Body of pancreas (tissue), 4 donors: ENCODE results near the gene HSPA1A. TPM values are rescaled to one million over a fixed set of nuclear protein-coding genes. Genes with fewer than 3 reads are reported as not detected.

ENCODE experiments used
- ATAC-seq: fragments of 150-250 bp; one replicate; pipeline ENCODE4 v1.9.1; 2016
- DNase-seq, 4 donors: peaks; one replicate each; pipeline ENCODE4 v3.0.0-alpha.2; 2019
- H3K27ac ChIP-seq, 4 donors: fragments of 200-600 bp; sonication (generic); 1 replicate in 3 of 4; 2 replicates in 1 of 4; pipeline versions ENCODE4 v1.5.1 to v1.6.1; 2016 to 2019; ENCODE audit warnings: mild to moderate bottlenecking in 1 of 4, mixed read lengths in 1 of 4, moderate library complexity in 1 of 4
- H3K27me3 ChIP-seq, 2 donors: fragments of 200-600 bp; sonication (generic); one replicate each; pipeline ENCODE4 v1.6.0; 2016; ENCODE audit warnings: mild to moderate bottlenecking in 1 of 2
- H3K36me3 ChIP-seq, 2 donors: fragments of 200-600 bp; sonication (generic); replicated peaks in 1 of 2; 2 replicates each; pipeline ENCODE4 v1.5.1; 2016; ENCODE audit warnings: low read depth in 2 of 2; ENCODE audit not compliant: insufficient read depth in 1 of 2
- H3K4me1 ChIP-seq: fragments of 200-600 bp; sonication (generic); one replicate; pipeline ENCODE4 v1.6.0; 2016
- H3K4me3 ChIP-seq, 2 donors: fragments of 200-600 bp; sonication (generic); 1 replicate in 1 of 2; 2 replicates in 1 of 2; pipeline ENCODE4 v1.5.1; 2016 to 2019
- H3K9me3 ChIP-seq, 3 donors: fragments of 200-600 bp; sonication (generic); 1 replicate in 2 of 3; 2 replicates in 1 of 3; pipeline ENCODE4 v1.5.1; 2016
- CTCF ChIP-seq, 7 experiments: fragments of 450-650 bp in 4 of 7; fragments of 200-600 bp in 3 of 7; sonication (generic) in 3 of 7; IDR thresholded peaks; one replicate each; pipeline ENCODE4 v1.5.1; 2016 to 2019; ENCODE audit warnings: antibody characterized with exemption in 7 of 7
- POLR2A ChIP-seq, 3 donors: fragments of 450-650 bp; IDR thresholded peaks; one replicate each; pipeline ENCODE4 v1.6.1; 2016; ENCODE audit warnings: antibody characterized with exemption in 3 of 3, mild to moderate bottlenecking in 2 of 3
- WGBS, 2 donors: methylation state at CpG; one replicate each; pipeline ENCODE4 v1.1.5; 2017; 5-methylcytosine and 5-hydroxymethylcytosine counted together
- intact Hi-C: fragments of 100-400 bp; cut with DNase I; formaldehyde crosslinking; loops from one replicate; pipeline ENCODE4 v1.15.1; 2023
- total RNA-seq, 2 donors: library from RNA; depleted of rRNA; stranded (reverse); fragments of >200 nt; gene quantifications; one replicate each; pipeline ENCODE4 v1.1.0, GENCODE V29; 2016

HSPA1A gene
- 10 to 100 TPM; 70.9 to 92.1 TPM for total RNA-seq

GRCh38 chr6:31815025-31815838, at the start of gene HSPA1A, which contains the start of gene HSPA1L:
HSPA1A (plus strand) TSS chr6:31815543; CDS start chr6:31815757, 214 bp downstream.
HSPA1L (minus strand) TSS chr6:31815283; CDS start chr6:31811972, 3,311 bp downstream.
- intact Hi-C loops: no loop called here
- H3K4me3 ChIP-seq: peak within 1 kb of the TSS in 1 of 2 donors; percentile 36
- TF ChIP-seq POLR2A (IDR thresholded peaks at IDR 0.05): peak; percentile 99 to 100 (median 100)
- TF ChIP-seq CTCF (IDR thresholded peaks at IDR 0.05): peak in 2 of 7 experiments; percentile 8 to 10
- ATAC-seq: peak; percentile 76
- peak; percentile 93 to 95 (median 94) for DNase-seq
- 0% methylated on average over 54 of the region's 56 CpGs; no CpG with 5 or more reads in 1 of the 2 donors for WGBS, 2 donors
- H3K36me3 ChIP-seq: no peaks in the 10 kb centered on the region
- peak within 1 kb of the TSS; percentile 88 to 100 (median 94) for H3K27ac ChIP-seq
- no peaks in the 10 kb centered on the region for H3K9me3 ChIP-seq
- H3K4me1 ChIP-seq: peaks cover 44% of the 10 kb centered on the region
- H3K27me3 ChIP-seq: no peaks in the 10 kb centered on the region

- no peaks in the 10 kb centered on the region for H3K27me3 ChIP-seq
- intact Hi-C loops: no loop called here
- H3K4me1 ChIP-seq: peaks cover 4% of the 10 kb centered on the region
- no peak for DNase-seq
- no peaks in the 10 kb centered on the region for H3K9me3 ChIP-seq
- WGBS, 2 donors: 84 to 88% methylated on average over 7 to 9 of the region's 9 CpGs
- no peak for TF ChIP-seq CTCF (IDR thresholded peaks at IDR 0.05)
- no peak for TF ChIP-seq POLR2A (IDR thresholded peaks at IDR 0.05)
- no peak overlapping the region for H3K4me3 ChIP-seq
- H3K36me3 ChIP-seq: no peaks in the 10 kb centered on the region
- no peak for ATAC-seq
- no peak overlapping the region for H3K27ac ChIP-seq
Measured at GRCh38 chr6:31765559-31765909, 49.8 kb upstream of the HSPA1A start.

GRCh38 chr6:31765910-31766794, 49.2 kb upstream of the HSPA1A start:
- ATAC-seq: no peak
- TF ChIP-seq CTCF (IDR thresholded peaks at IDR 0.05): no peak
- no peak for TF ChIP-seq POLR2A (IDR thresholded peaks at IDR 0.05)

GRCh38 chr6:31767096-31767645, 48.2 kb upstream of the HSPA1A start:
- Histone ChIP-seq H3K36me3 (no peaks in the 10 kb centered on the region), H3K4me1 (peaks cover 4% of the 10 kb centered on the region), H3K9me3 (no peaks in the 10 kb centered on the region), H3K27ac (no peak overlapping the region), H3K27me3 (no peaks in the 10 kb centered on the region), H3K4me3 (no peak overlapping the region)
- TF ChIP-seq POLR2A (IDR thresholded peaks at IDR 0.05) (no peak), CTCF (IDR thresholded peaks at IDR 0.05) (no peak)
- DNase-seq (no peak), ATAC-seq (no peak)
- intact Hi-C loops: no loop called here
- WGBS, 2 donors: 70 to 83% methylated on average over 2 to 6 of the region's 6 CpGs

More at GRCh38 chr6:31765910-31766794, 49.2 kb upstream of the HSPA1A start:
- Histone ChIP-seq H3K4me1 (peaks cover 4% of the 10 kb centered on the region), H3K27ac (no peak overlapping the region), H3K27me3 (no peaks in the 10 kb centered on the region), H3K36me3 (no peaks in the 10 kb centered on the region), H3K4me3 (no peak overlapping the region), H3K9me3 (no peaks in the 10 kb centered on the region)
- intact Hi-C loops: no loop called here
- 45 to 54% methylated on average over 19 to 42 of the region's 42 CpGs for WGBS, 2 donors
- DNase-seq: no peak
